Smooth muscle cell (in vitro differentiated cells): ENCODE data around the gene MAD2L1BP. TPM values are rescaled to one million over a fixed set of nuclear protein-coding genes. Genes with fewer than 3 reads are reported as not detected.

ENCODE experiments used
- DNase-seq: peaks from one replicate; lab custom pipeline; 2025; ENCODE audit not compliant: unreplicated experiment; lab: John Stamatoyannopoulos, UW
- H2AFZ ChIP-seq: fragments of 200-600 bp; sonication (generic); 2 replicates; pipeline ENCODE4 v1.6.0; 2016; ENCODE audit warnings: antibody characterized with exemption, low read depth, mild to moderate bottlenecking
- H3F3A ChIP-seq: fragments of 200-600 bp; sonication (generic); 2 replicates; pipeline ENCODE4 v1.6.0; 2017; ENCODE audit warnings: antibody characterized with exemption, low read depth
- H3K27ac ChIP-seq: fragments of 200-600 bp; sonication (generic); 2 replicates; pipeline ENCODE4 v1.5.1; 2016; ENCODE audit warnings: low read depth, mild to moderate bottlenecking
- H3K27me3 ChIP-seq: fragments of 200-600 bp; sonication (generic); 2 replicates; pipeline ENCODE4 v1.6.1; 2016; ENCODE audit warnings: low read depth, mild to moderate bottlenecking
- H3K36me3 ChIP-seq: fragments of 200-600 bp; sonication (generic); 2 replicates; pipeline ENCODE4 v1.5.1; 2016; ENCODE audit warnings: low read depth
- H3K4me1 ChIP-seq: fragments of 200-600 bp; sonication (generic); 2 replicates; pipeline ENCODE4 v1.5.1; 2016; ENCODE audit warnings: low read depth
- H3K4me2 ChIP-seq: fragments of 200-600 bp; sonication (generic); 2 replicates; pipeline ENCODE4 v1.6.0; 2016; ENCODE audit warnings: mild to moderate bottlenecking
- H3K4me3 ChIP-seq: fragments of 200-600 bp; sonication (generic); 2 replicates; pipeline ENCODE4 v1.5.1; 2016; ENCODE audit warnings: mild to moderate bottlenecking
- H3K79me2 ChIP-seq: fragments of 200-600 bp; sonication (generic); 2 replicates; pipeline ENCODE4 v1.6.0; 2016; ENCODE audit warnings: low read depth, mild to moderate bottlenecking
- H3K9ac ChIP-seq: fragments of 200-600 bp; sonication (generic); 2 replicates; pipeline ENCODE4 v1.6.0; 2016; ENCODE audit warnings: low read depth
- H3K9me3 ChIP-seq: fragments of 200-600 bp; sonication (generic); replicated peaks from 2 replicates; pipeline ENCODE4 v1.5.1; 2016; ENCODE audit warnings: low read depth
- H4K20me1 ChIP-seq: fragments of 200-600 bp; sonication (generic); 2 replicates; pipeline ENCODE4 v1.6.0; 2016; ENCODE audit warnings: low read depth
- WGBS: methylation state at CpG from one replicate; pipeline ENCODE4 v1.1.7; 2016; ENCODE audit warnings: low lambda C conversion rate; 5-methylcytosine and 5-hydroxymethylcytosine counted together
- polyA plus RNA-seq: library from polyadenylated mRNA; unstranded; fragments of >200 nt; fragmentation: Nextera tagmentation; extraction: Ambion mirVana; gene quantifications from 2 replicates; pipeline ENCODE4 v1.2.1, GENCODE V29; 2016
- total RNA-seq: library from RNA; depleted of rRNA; stranded (reverse); fragments of >200 nt; gene quantifications from 2 replicates; pipeline ENCODE4 v1.2.3, GENCODE V29; 2014
- TF ChIP-seq, protein P1 (sequence below): fragments of 200-600 bp; sonication (generic); IDR thresholded peaks from 2 replicates; pipeline ENCODE4 v1.5.1; 2017; ENCODE audit warnings: borderline replicate concordance, mild to moderate bottlenecking, antibody characterized with exemption; ENCODE audit not compliant: insufficient read depth, poor library complexity, severe bottlenecking

Gene MAD2L1BP
- total and polyA plus RNA-seq, 2 experiments from 2014 or later: 40.3 to 53.1 TPM

DNA sequence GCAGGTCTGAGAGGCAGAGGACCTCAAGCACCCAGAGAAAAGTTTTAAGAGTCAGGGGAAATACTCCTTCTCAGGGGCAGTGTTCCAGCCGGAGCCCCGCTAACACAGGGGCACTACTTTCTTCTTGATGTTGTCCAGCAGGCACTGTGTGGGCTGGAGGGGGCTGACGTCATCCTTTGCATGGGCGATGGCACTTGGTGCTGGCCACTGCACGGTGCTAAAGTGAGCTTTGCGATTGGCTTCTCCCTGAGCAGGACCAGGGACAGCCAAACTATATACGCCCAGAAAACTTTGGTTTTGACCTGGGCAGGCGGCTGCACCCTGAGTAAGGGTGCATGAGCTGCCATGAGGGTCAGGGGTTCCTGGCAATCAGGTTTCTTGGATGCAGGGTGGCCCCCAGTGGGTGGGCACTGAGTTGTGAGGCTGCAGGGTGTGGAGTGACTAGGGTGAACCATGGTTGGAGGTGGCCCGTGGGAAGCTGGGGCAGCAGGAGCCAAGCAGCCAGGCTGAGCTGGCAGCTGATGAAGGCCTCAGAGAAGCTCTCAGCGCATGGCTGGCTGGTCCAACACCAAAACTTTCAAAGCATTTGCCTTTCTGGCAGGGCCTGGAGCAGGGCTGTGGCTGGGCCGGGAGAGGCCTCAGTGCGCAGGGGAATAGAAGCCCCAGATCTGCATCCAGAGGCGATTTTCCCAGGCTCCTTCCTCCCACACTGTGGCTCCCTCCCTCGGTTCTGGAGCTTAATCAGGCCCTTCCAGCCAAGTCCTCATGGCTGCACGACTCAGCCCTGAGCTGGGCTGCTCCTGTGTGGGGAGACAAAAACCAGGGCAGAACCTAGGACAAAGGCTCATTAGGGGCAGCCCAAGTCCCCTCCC lies 33.6 kb downstream of the MAD2L1BP start:
- Histone ChIP-seq H2AFZ (no peak overlapping the region), H3K4me1 (peaks cover 29% of the 10 kb centered on the region), H3K79me2 (no peaks in the 10 kb centered on the region), H3K4me3 (no peak overlapping the region), H3K9ac (no peak overlapping the region), H3F3A (peaks cover 19% of the 10 kb centered on the region), H3K27me3 (no peaks in the 10 kb centered on the region), H4K20me1 (no peaks in the 10 kb centered on the region), H3K27ac (peak overlapping the region; percentile 34), H3K36me3 (no peaks in the 10 kb centered on the region), H3K4me2 (peak overlapping the region; percentile 73), H3K9me3 (no peaks in the 10 kb centered on the region)
- 35% methylated on average over 15 of the region's 15 CpGs for WGBS
- peak; percentile 42 for DNase-seq
- TF ChIP-seq, protein P1, sequence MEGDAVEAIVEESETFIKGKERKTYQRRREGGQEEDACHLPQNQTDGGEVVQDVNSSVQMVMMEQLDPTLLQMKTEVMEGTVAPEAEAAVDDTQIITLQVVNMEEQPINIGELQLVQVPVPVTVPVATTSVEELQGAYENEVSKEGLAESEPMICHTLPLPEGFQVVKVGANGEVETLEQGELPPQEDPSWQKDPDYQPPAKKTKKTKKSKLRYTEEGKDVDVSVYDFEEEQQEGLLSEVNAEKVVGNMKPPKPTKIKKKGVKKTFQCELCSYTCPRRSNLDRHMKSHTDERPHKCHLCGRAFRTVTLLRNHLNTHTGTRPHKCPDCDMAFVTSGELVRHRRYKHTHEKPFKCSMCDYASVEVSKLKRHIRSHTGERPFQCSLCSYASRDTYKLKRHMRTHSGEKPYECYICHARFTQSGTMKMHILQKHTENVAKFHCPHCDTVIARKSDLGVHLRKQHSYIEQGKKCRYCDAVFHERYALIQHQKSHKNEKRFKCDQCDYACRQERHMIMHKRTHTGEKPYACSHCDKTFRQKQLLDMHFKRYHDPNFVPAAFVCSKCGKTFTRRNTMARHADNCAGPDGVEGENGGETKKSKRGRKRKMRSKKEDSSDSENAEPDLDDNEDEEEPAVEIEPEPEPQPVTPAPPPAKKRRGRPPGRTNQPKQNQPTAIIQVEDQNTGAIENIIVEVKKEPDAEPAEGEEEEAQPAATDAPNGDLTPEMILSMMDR: no peak

DNA sequence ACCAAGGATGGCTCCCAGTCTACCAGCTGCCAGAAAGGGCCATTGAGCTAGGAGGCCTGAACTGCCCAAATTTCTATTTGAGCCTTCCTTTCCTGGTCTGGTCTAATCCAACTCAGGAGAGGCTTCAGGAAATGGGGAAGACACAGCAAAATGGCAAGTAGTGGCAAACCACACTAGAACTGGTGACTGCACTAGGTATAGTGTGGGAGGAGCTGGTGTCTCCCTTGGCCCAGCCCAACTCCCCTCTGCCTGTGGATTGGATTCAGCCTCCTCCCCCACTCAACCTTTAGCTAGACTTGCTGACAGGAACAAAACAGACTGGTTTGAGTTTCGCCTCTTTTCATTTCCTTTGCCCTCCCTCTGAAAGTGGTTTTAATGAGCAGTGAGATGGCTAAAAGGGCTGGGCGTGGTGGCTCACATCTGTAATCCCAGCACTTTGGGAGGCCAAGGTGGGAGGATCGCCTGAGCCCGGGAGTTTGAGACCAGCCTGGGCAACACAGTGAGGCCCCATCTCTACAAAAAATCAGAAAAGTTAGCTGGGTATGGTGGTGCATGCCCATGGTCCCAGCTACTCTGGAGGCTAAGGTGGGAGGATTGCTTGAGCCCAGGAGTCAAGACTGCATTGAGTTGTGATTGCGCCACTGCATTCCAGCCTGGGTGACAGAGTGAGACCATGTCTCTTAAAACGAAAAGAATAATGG lies 34.4 kb downstream of the MAD2L1BP start:
- Histone ChIP-seq H3K4me3 (no peak overlapping the region), H3K4me1 (peaks cover 29% of the 10 kb centered on the region), H3K27ac (peak overlapping the region; percentile 34), H3K9me3 (no peaks in the 10 kb centered on the region), H2AFZ (no peak overlapping the region), H3F3A (peaks cover 19% of the 10 kb centered on the region), H3K36me3 (no peaks in the 10 kb centered on the region), H3K4me2 (peak overlapping the region; percentile 73), H3K9ac (no peak overlapping the region), H3K79me2 (no peaks in the 10 kb centered on the region), H3K27me3 (no peaks in the 10 kb centered on the region), H4K20me1 (no peaks in the 10 kb centered on the region)
- TF ChIP-seq, protein P1: no peak
- DNase-seq: no peak
- 47% methylated on average over 6 of the region's 6 CpGs for WGBS

DNA sequence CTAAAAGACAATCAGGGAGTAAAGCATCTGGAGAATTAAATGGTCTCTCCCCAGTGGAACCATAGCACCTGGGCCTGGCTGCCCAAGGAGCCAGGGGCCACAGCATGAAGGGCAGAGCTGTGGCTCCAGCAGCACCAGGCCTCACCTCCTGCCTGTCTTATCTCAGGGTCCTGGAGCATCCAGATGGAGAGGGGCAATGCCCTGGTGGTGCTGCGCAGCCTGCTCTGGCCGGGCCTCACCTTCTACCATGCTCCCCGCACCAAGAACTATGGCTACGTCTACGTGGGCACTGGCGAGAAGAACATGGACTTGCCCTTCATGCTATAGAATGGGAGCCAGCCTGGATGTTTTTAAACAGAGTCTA lies 35.0 kb downstream of the MAD2L1BP start:
- peaks cover 19% of the 10 kb centered on the region for H3F3A ChIP-seq
- H3K27ac ChIP-seq: peak overlapping the region; percentile 34
- no peak overlapping the region for H3K4me3 ChIP-seq
- H3K27me3 ChIP-seq: no peaks in the 10 kb centered on the region
- H2AFZ ChIP-seq: no peak overlapping the region
- H4K20me1 ChIP-seq: no peaks in the 10 kb centered on the region
- H3K4me1 ChIP-seq: peaks cover 29% of the 10 kb centered on the region
- H3K36me3 ChIP-seq: no peaks in the 10 kb centered on the region
- no peak for DNase-seq
- H3K9me3 ChIP-seq: no peaks in the 10 kb centered on the region
- no peak overlapping the region for H3K4me2 ChIP-seq
- H3K79me2 ChIP-seq: no peaks in the 10 kb centered on the region
- WGBS: 95% methylated on average over 6 of the region's 6 CpGs
- TF ChIP-seq, protein P1: no peak
- no peak overlapping the region for H3K9ac ChIP-seq
